GM19395 (cell line): Measurements from ENCODE around the gene TP53RK.
"Not testable (repeated sequence)": the region's sequence is repeated elsewhere in the genome, so short reads cannot be mapped to it uniquely, and the experiment has no call there.

ENCODE experiments used
- ATAC-seq: cut with Tn5 transposase; IDR thresholded peaks from one replicate; pipeline ENCODE4 v1.9.1; 2021; ENCODE audit warnings: mild to moderate bottlenecking, moderate library complexity; ENCODE audit not compliant: unreplicated experiment

TP53RK gene

GRCh38 chr20:46683939-46684750 is 5.1 kb downstream of the TP53RK start:
- no peak for ATAC-seq

GRCh38 chr20:46683668-46683938 is 5.6 kb downstream of the TP53RK start:
- no peak for ATAC-seq

- no peak for ATAC-seq
These were observed 6.1 kb downstream of the TP53RK start for GRCh38 chr20:46683011-46683667.

- ATAC-seq = no peak
These were observed 7.0 kb downstream of the TP53RK start for GRCh38 chr20:46682063-46682821.

- no peak for ATAC-seq
These were observed 8.0 kb downstream of the TP53RK start for GRCh38 chr20:46681032-46681854.

- ATAC-seq = no peak
These were observed 8.6 kb downstream of the TP53RK start for GRCh38 chr20:46680684-46681031.

- no peak for ATAC-seq
These were observed 10.7 kb downstream of the TP53RK start for GRCh38 chr20:46678516-46678915.

- no peak for ATAC-seq
These were observed 11.6 kb downstream of the TP53RK start for GRCh38 chr20:46677608-46678007.

GRCh38 chr20:46676649-46677316 is 12.5 kb downstream of the TP53RK start:
- ATAC-seq = not testable (repeated sequence)

- no peak for ATAC-seq
These were observed 14.8 kb downstream of the TP53RK start for GRCh38 chr20:46674253-46675083.

- no peak for ATAC-seq
These were observed 15.6 kb downstream of the TP53RK start for GRCh38 chr20:46673394-46674252.

GRCh38 chr20:46672543-46673148 is 16.6 kb downstream of the TP53RK start:
- ATAC-seq = no peak

GRCh38 chr20:46671866-46672542 is 17.2 kb downstream of the TP53RK start:
- ATAC-seq = no peak

- no peak for ATAC-seq
These were observed 18.4 kb downstream of the TP53RK start for GRCh38 chr20:46670585-46671584.

- ATAC-seq = no peak
These were observed 19.0 kb downstream of the TP53RK start for GRCh38 chr20:46670228-46670584.

- no peak for ATAC-seq
These were observed 22.3 kb downstream of the TP53RK start for GRCh38 chr20:46666818-46667515.
